Hepatocyte (in vitro differentiated cells): ENCODE results near the gene ALDH9A1. TPM values are rescaled to one million over a fixed set of nuclear protein-coding genes. Genes with fewer than 3 reads are reported as not detected.
"Not testable (repeated sequence)": the region's sequence is repeated elsewhere in the genome, so short reads cannot be mapped to it uniquely, and the experiment has no call there.

ENCODE experiments used
- DNase-seq: peaks from one replicate; pipeline ENCODE4 v3.0.0-alpha.2; 2016; ENCODE audit warnings: low spot score
- H2AFZ ChIP-seq: fragments of 200-600 bp; sonication (generic); 2 replicates; pipeline ENCODE4 v1.6.0; 2016; ENCODE audit warnings: antibody characterized with exemption, mild to moderate bottlenecking
- H3K27ac ChIP-seq: fragments of 200-600 bp; sonication (generic); 2 replicates; pipeline ENCODE4 v1.5.1; 2016; ENCODE audit warnings: mild to moderate bottlenecking
- H3K27me3 ChIP-seq: fragments of 200-600 bp; sonication (generic); 2 replicates; pipeline ENCODE4 v1.6.1; 2016
- H3K36me3 ChIP-seq: fragments of 200-600 bp; sonication (generic); replicated peaks from 2 replicates; pipeline ENCODE4 v1.5.1; 2016; ENCODE audit warnings: low read depth; ENCODE audit not compliant: insufficient read depth
- H3K4me1 ChIP-seq: fragments of 200-600 bp; sonication (generic); 2 replicates; pipeline ENCODE4 v1.5.1; 2016; ENCODE audit warnings: mild to moderate bottlenecking, moderate library complexity; ENCODE audit not compliant: insufficient read depth
- H3K4me2 ChIP-seq: fragments of 200-600 bp; sonication (generic); 2 replicates; pipeline ENCODE4 v1.6.0; 2016
- H3K4me3 ChIP-seq: fragments of 200-600 bp; sonication (generic); 2 replicates; pipeline ENCODE4 v1.5.1; 2016; ENCODE audit warnings: mild to moderate bottlenecking
- H3K79me2 ChIP-seq: fragments of 200-600 bp; sonication (generic); 2 replicates; pipeline ENCODE4 v1.6.0; 2017; ENCODE audit warnings: mild to moderate bottlenecking
- H3K9me2 ChIP-seq: fragments of 200-600 bp; sonication (generic); replicated peaks from 2 replicates; pipeline ENCODE4 v1.6.0; 2017; ENCODE audit warnings: mild to moderate bottlenecking; ENCODE audit not compliant: insufficient read depth
- H3K9me3 ChIP-seq: fragments of 200-600 bp; sonication (generic); 2 replicates; pipeline ENCODE4 v1.5.1; 2016; ENCODE audit warnings: low read depth, mild to moderate bottlenecking
- H4K20me1 ChIP-seq: fragments of 200-600 bp; sonication (generic); 2 replicates; pipeline ENCODE4 v1.6.0; 2016; ENCODE audit warnings: mild to moderate bottlenecking; ENCODE audit not compliant: insufficient read depth, poor library complexity, severe bottlenecking
- CTCF ChIP-seq: fragments of 200-600 bp; sonication (generic); IDR thresholded peaks from 2 replicates; pipeline ENCODE4 v1.5.1; 2016; ENCODE audit warnings: antibody characterized with exemption, mild to moderate bottlenecking; ENCODE audit not compliant: poor library complexity
- EZH2 ChIP-seq: fragments of 200-600 bp; sonication (generic); IDR thresholded peaks from 2 replicates; pipeline ENCODE4 v1.6.1; 2016; ENCODE audit warnings: antibody characterized with exemption, mild to moderate bottlenecking, borderline replicate concordance
- EZH2phosphoT487 ChIP-seq: fragments of 200-600 bp; sonication (generic); IDR thresholded peaks from one replicate; pipeline ENCODE4 v1.6.1; 2018; ENCODE audit warnings: antibody characterized with exemption, mild to moderate bottlenecking, low read depth, moderate library complexity; ENCODE audit not compliant: unreplicated experiment, severe bottlenecking
- WGBS: methylation state at CpG from one replicate; pipeline ENCODE4 v1.1.6; 2016; ENCODE audit warnings: low lambda C conversion rate; ENCODE audit errors: missing lambda C conversion rate; 5-methylcytosine and 5-hydroxymethylcytosine counted together
- polyA plus RNA-seq: library from polyadenylated mRNA; unstranded; fragments of >200 nt; fragmentation: Nextera tagmentation; extraction: Ambion mirVana; gene quantifications from 2 replicates; pipeline ENCODE4 v1.2.1, GENCODE V29; 2016
- total RNA-seq: library from RNA; depleted of rRNA; stranded (reverse); fragments of >200 nt; gene quantifications from 2 replicates; pipeline ENCODE4 v1.2.3, GENCODE V29; 2014

The ALDH9A1 gene
- total and polyA plus RNA-seq, 2 experiments from 2014 or later: 58.6 to 63.8 TPM

DNA sequence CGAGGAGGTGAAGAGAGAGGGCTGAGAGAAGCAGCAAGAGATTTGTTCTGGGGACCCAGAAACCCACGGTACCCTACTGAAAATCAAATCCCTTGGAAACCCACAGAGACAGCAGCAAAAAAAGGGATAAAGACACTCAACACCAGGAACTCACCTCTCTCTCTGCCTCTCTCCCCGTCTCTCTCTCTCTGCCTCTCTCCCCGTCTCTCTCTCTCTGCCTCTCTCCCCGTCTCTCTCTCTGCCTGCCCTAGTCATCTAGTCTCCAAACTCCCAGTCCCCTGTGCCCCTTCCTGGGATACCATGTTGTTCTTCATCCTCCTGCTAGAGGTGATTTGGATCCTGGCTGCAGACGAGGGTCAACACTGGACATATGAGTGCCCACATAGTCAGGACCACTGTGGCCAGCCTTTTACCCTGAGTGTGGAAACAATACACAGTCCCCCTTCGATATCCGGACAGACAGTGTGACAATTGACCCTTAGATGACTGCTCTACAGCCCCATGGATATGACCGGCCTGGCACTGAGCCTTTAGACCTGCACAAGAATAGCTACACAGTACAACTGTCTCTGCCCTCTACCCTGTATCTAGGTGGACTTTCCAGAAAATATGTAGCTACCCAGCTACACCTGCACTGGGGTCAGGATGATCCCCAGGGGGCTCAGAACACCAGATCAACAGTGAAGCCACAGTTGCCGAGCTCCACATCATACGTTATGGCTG lies 9.8 kb upstream of the ALDH9A1 start:
- H3K79me2 ChIP-seq: no peaks in the 10 kb centered on the region
- H3K4me3 ChIP-seq: no peak overlapping the region
- no peaks in the 10 kb centered on the region for H3K4me1 ChIP-seq
- H3K27ac ChIP-seq: no peak overlapping the region
- no peak for DNase-seq
- H3K4me2 ChIP-seq: no peak overlapping the region
- no peak for TF ChIP-seq EZH2phosphoT487
- no peak for TF ChIP-seq CTCF
- no peak for TF ChIP-seq EZH2
- H3K9me2 ChIP-seq: no peaks in the 10 kb centered on the region
- H3K9me3 ChIP-seq: no peaks in the 10 kb centered on the region
- H3K36me3 ChIP-seq: no peaks in the 10 kb centered on the region
- peaks cover 11% of the 10 kb centered on the region for H3K27me3 ChIP-seq
- H4K20me1 ChIP-seq: no peaks in the 10 kb centered on the region
- 86% methylated on average over 9 of the region's 11 CpGs for WGBS
- no peak overlapping the region for H2AFZ ChIP-seq

GRCh38 chr1:165703648-165704047 lies 5.3 kb upstream of the ALDH9A1 start:
- Histone ChIP-seq H3K4me2 (no peak overlapping the region), H3K4me1 (no peaks in the 10 kb centered on the region), H3K9me2 (no peaks in the 10 kb centered on the region), H3K27ac (no peak overlapping the region), H3K79me2 (no peaks in the 10 kb centered on the region), H3K4me3 (no peak overlapping the region), H3K27me3 (peaks cover 11% of the 10 kb centered on the region), H3K36me3 (no peaks in the 10 kb centered on the region), H3K9me3 (no peaks in the 10 kb centered on the region), H2AFZ (no peak overlapping the region), H4K20me1 (no peaks in the 10 kb centered on the region)
- no peak for TF ChIP-seq EZH2
- no peak for TF ChIP-seq CTCF
- TF ChIP-seq EZH2phosphoT487: no peak
- DNase-seq: no peak
- WGBS: 72% methylated on average over 2 of the region's 2 CpGs

GRCh38 chr1:165701922-165702321 lies 3.6 kb upstream of the ALDH9A1 start:
- H3K4me1 ChIP-seq, H3K36me3 ChIP-seq, H3K27ac ChIP-seq, H3K9me2 ChIP-seq, H3K79me2 ChIP-seq, H4K20me1 ChIP-seq, H3K4me3 ChIP-seq, H3K9me3 ChIP-seq, H3K27me3 ChIP-seq, H2AFZ ChIP-seq, DNase-seq, H3K4me2 ChIP-seq: not testable (repeated sequence)
- WGBS: 88% methylated on average over 7 of the region's 7 CpGs

- no peak for DNase-seq
- Histone ChIP-seq H3K4me1 (peaks cover 4% of the 10 kb centered on the region), H3K9me3 (no peaks in the 10 kb centered on the region), H3K4me3 (no peak overlapping the region), H3K27ac (no peak overlapping the region), H2AFZ (no peak overlapping the region), H3K79me2 (peaks cover 16% of the 10 kb centered on the region), H4K20me1 (no peaks in the 10 kb centered on the region), H3K36me3 (no peaks in the 10 kb centered on the region), H3K4me2 (no peak overlapping the region), H3K9me2 (no peaks in the 10 kb centered on the region), H3K27me3 (no peaks in the 10 kb centered on the region)
- WGBS: 87% methylated on average over 3 of the region's 3 CpGs
- TF ChIP-seq EZH2phosphoT487 (no peak), EZH2 (no peak), CTCF (no peak)
Observed at GRCh38 chr1:165699577-165699976, 1.2 kb upstream of the ALDH9A1 start.
